NCI-H1417 treated with DMSO at 0.1 percent for 48 hours (cell line): Measurements from ENCODE around the gene P2RX6.
"Not testable (repeated sequence)": the region's sequence is repeated elsewhere in the genome, so short reads cannot be mapped to it uniquely, and the experiment has no call there.

Experiments used
- DNase-seq: peaks from one replicate; lab custom pipeline; 2025; lab: John Stamatoyannopoulos, UW

The P2RX6 gene

GRCh38 chr22:21014726-21015465 lies at the start of gene P2RX6:
P2RX6 (plus strand) TSS chr22:21015165; CDS start chr22:21015175, 10 bp downstream.
- DNase-seq: no peak

DNA sequence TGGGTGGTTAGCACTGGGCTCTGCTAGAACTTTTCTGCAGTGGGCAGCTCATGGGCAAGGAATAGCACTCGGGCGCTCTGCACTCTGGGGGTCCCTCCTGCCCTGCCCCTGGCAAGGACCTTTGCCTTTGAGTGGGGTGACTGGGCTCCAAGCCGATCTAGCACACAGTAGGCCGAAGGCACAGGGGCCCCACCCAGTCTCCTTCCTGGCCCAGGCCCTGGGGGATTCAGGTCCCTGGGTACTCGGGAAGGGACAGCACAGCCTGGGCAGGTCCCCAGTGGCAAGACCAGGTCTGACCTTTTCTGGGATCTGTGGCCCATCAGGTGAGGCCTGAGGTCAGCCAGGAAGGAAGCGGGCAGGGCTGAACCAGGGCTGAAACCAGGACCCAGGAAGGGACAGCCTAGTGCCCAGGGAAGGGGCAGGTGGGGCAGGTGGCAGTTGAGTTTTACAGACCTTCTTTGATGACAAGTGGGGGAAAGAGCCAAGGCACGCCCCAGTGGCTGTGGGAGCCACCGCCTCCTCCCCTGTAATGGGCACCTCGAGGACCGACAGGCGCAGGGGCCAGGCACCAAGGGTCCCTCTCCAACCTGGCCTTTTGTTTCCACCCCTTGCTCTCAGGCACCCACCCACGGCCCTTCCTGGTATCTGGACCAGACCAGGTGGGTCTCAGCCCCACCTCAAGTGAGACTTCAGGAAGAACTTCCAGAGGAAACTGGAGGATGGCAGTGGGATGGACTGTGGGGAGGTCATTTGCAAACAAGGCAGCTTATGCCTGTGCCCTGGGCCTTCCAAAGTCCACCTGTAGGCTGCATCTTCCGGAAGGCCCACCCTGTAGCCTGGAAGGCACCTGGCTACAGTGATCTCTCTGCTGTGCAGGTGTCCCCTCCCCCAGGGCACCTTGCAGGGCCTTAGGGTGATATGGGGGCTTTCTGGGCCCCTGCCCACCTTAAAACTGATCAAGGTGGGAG lies 48.8 kb upstream of the P2RX6 start:
- DNase-seq: no peak

GRCh38 chr22:20966883-20967696 lies 47.9 kb upstream of the P2RX6 start, which contains the start of gene AIFM3:
AIFM3 (plus strand) TSS chr22:20967255; CDS start chr22:20967945, 690 bp downstream.
- no peak for DNase-seq

GRCh38 chr22:20967697-20968211 lies 47.2 kb upstream of the P2RX6 start:
- no peak for DNase-seq

- DNase-seq: no peak
Measured at GRCh38 chr22:20968281-20968977, 46.5 kb upstream of the P2RX6 start.

DNA sequence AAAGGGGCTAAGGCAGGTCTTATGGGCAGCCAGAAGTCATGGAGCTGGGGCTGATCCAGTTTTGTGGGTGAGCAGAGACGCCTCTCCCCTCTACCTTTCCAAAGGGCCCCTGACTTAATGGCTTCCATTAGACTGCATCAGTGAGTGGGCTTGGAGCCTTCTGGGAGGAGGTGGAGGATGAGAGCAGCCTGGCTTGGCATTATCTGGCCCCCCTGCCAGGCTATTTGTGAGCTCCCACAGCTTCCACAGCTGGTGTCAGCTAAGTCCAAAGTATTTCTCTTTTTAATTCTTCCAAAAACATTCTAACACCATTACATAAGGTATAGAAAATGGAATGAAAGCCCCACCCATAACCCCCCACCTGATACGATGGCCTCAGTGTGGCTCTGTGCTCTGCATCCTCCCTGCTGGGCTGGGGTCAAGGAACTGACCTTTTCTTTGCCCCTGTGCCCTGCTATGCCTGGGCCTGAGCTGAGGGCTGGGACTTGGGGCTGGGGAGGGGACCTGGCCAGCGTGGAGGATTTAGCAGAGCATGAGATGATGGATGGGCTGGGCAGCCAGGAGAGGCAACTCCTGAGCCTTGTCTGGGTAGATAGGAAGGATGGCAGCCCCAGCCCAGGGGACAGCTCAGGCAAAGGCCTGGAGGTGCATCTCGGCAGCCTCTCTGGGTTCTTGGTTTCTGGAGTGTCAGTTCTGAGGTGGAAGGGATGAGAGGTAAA lies 43.9 kb upstream of the P2RX6 start:
- DNase-seq: no peak

DNA sequence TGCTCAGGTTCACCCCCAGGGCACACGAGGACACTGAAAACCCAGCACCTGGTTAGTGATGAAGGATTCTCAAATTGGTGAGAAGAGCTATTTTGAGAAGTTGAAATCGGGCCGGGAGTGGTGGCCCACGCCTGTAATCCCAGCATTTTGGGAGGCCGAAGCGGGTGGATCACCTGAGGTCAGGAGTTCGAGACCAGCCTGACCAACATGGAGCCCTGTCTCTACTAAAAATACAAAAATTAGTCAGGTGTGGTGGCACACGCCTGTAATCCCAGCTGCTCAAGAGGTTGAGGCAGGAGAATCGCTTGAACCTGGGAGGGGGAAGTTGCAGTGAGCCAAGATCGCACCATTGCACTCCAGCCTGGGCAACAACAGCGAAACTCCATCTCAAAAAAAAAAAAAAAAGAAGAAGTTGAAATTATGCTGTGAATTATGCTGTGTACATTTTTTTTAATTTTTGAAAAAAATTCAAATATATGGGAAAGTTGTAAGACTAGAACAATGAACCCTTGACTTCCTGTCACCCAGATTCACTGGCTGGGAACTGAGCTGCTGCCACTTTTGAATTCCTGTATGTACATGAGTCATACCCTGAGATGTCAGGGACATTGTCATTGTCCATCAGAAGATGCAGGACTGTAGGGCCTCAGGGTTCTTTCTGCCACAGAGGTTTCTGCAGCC lies 42.8 kb upstream of the P2RX6 start:
- not testable (repeated sequence) for DNase-seq

DNA sequence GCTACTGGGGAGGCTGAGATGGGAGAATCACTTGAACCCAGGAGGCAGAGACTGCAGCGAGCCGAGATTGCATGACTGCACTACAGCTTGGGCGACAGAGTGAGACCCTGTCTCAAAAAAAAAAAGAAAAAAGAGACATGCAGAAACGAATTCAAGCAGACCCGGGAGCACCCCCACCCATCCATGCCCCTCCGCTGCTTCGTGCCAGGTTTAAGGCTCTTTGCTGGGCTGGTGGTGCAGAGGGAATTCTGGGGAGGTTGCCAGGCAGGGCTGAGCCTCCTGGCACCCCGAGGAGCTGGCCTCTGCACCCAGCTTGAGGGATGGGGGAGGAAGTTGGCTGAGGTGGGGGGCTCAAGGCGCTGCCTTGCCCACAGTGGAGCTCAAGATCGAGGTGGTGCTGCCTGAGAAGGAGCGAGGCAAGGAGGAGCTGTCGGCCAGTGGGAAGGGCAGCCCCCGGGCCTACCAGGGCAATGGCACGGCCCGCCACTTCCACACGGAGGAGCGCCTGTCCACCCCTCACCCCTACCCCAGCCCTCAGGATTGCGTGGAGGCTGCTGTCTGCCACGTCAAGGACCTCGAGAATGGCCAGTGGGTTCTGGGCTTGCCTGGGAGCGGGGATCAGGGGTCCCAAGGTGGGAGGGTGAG lies 41.9 kb upstream of the P2RX6 start:
- DNase-seq: no peak

DNA sequence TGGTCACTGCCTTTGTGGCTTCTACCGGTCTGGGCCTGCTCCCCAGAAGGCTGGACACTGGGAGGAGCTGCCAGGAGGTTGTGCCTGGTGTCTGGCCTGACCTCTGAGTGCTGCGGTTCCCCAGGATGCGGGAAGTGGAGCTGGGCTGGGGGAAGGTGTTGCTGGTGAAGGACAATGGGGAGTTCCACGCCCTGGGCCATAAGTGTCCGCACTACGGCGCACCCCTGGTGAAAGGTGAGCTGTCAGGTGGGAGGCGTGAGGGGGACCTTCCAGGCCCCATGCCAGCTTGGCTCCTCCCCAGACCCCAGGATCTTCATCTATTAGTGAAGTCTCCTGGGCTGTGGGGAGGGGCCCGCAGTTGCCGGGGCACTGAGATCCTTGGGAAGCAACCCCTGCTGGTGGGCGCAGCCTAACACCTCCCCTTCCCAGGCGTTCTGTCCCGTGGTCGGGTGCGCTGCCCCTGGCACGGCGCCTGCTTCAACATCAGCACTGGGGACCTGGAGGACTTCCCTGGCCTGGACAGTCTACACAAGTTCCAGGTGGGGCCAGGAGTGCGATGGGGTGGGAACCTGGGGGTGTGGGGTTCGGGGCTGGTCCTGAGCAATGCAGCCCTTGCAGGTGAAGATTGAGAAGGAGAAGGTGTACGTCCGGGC lies 41.2 kb upstream of the P2RX6 start:
- DNase-seq: no peak

- DNase-seq: no peak
Measured at GRCh38 chr22:20974336-20974955, 40.5 kb upstream of the P2RX6 start.

- DNase-seq: no peak
Measured at GRCh38 chr22:20975541-20976290, 39.2 kb upstream of the P2RX6 start.

DNA sequence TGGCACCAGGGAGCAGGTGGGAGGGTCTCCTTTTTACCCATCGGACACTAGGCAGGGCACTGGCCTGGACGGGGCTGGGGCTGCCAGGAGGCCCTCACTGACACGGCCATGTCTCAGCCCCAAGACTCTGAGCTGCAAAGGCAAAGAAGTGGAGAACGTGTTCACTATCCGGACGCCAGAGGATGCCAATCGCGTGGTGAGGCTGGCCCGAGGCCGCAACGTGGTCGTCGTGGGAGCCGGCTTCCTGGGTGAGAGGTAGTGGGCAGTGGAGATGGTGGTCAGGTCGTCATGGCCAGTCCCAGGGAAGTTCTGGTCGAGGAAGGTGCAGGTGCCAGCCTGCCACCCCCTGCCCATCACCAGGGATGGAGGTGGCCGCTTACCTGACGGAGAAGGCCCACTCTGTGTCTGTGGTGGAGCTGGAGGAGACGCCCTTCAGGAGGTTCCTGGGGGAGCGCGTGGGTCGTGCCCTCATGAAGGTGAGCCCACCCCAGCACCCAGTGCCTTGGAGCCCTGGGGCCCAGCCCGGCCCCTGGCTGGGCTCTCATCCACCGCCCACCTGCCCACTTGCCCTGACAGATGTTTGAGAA lies 38.6 kb upstream of the P2RX6 start:
- no peak for DNase-seq

GRCh38 chr22:20977019-20977418 lies 37.9 kb upstream of the P2RX6 start:
- no peak for DNase-seq

DNA sequence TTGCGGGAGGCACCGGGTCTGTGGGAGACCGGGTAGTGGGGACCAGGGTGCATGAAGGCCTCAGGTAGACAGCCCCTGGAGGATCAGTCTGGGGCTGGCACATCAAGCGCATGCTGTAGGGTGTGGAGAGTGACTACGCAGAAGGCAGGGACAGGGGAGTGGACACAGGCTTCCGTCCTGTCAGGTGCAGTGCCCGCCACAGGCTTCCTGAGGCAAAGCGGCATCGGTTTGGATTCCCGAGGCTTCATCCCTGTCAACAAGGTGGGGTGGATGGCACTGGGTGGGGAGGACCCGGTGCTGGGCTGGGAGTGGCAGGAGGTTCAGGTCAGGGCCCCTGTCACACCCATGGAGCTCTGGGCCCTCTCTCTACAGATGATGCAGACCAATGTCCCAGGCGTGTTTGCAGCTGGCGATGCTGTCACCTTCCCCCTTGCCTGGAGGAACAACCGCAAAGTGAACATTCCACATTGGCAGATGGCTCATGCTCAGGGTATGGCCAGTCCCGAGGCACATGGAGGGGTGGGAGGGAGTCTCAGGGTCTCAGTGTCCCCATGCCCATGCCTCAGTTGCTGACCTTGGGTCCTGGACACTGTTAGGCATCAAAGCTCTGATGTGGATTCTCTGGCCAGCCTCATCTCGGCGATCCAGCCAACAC lies 37.3 kb upstream of the P2RX6 start:
- no peak for DNase-seq

- no peak for DNase-seq
Measured at GRCh38 chr22:20978419-20978818, 36.5 kb upstream of the P2RX6 start.

DNA sequence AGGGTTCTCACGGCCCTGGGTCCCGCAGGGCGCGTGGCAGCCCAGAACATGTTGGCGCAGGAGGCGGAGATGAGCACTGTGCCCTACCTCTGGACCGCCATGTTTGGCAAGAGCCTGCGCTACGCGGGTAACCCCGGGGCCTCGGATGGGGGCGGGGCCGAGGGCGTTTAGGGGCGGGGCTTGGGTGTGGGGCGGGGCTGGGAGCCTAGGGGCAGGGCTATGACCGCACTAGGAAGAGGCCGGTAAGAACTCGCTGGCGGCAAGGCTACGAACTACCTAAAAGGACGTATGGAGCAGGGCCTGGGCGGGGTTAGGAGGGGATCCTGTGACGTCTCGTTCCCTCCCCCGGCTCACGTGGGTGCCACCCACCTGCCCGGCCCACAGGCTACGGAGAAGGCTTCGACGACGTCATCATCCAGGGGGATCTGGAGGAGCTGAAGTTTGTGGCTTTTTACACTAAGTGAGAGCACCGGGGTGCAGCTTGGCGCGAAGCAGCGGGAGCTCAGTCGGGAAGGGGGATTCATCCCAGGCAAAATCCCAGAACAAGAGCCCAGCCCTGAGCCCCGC lies 35.6 kb upstream of the P2RX6 start:
- no peak for DNase-seq
